Stimulated activated naive CD8-positive, alpha-beta T cell treated with anti-CD3 and anti-CD28 coated beads, Interleukin-15, Interleukin-2, amounts not matched to agents 100 U/mL and 50 U/mL, for 24 hours (primary cell): Measurements from ENCODE around the gene PTPA.

Experiments used
- ATAC-seq: fragments of 150-1000 bp; cut with Tn5 transposase; one replicate; pipeline ENCODE4 v1.10.0; 2021
- DNase-seq: peaks from one replicate; pipeline ENCODE4 v3.0.0; 2021

PTPA gene

GRCh38 chr9:129137292-129138143 lies 26.3 kb downstream of the PTPA start:
- ATAC-seq = no peak
- no peak for DNase-seq

GRCh38 chr9:129138144-129138462 lies 26.9 kb downstream of the PTPA start:
- ATAC-seq = no peak
- no peak for DNase-seq

- no peak for DNase-seq
- ATAC-seq = no peak
Measured at GRCh38 chr9:129138476-129139232, 27.4 kb downstream of the PTPA start.

GRCh38 chr9:129139233-129139992 lies 28.2 kb downstream of the PTPA start:
- peak; percentile 47 for ATAC-seq
- DNase-seq = peak; percentile 79

- peak; percentile 88 for ATAC-seq
- peak; percentile 83 for DNase-seq
Measured at GRCh38 chr9:129139993-129140396, 28.8 kb downstream of the PTPA start.

GRCh38 chr9:129140397-129141065 lies 29.3 kb downstream of the PTPA start:
- ATAC-seq = peak; percentile 7
- DNase-seq = peak; percentile 46

GRCh38 chr9:129141066-129142041 lies 30.1 kb downstream of the PTPA start:
- ATAC-seq (no peak), DNase-seq (peak; percentile 48)

GRCh38 chr9:129142138-129142935 lies 31.1 kb downstream of the PTPA start:
- ATAC-seq (no peak), DNase-seq (no peak)

- DNase-seq (peak; percentile 84), ATAC-seq (peak; percentile 20)
Measured at GRCh38 chr9:129143031-129143927, 32.1 kb downstream of the PTPA start.

- no peak for ATAC-seq
- DNase-seq = no peak
Measured at GRCh38 chr9:129145316-129145715, 34.1 kb downstream of the PTPA start.

GRCh38 chr9:129145841-129146292 lies 34.7 kb downstream of the PTPA start:
- DNase-seq = no peak

GRCh38 chr9:129146441-129146941 lies 35.3 kb downstream of the PTPA start:
- DNase-seq = no peak
- ATAC-seq = no peak

More at GRCh38 chr9:129145841-129146292, 34.7 kb downstream of the PTPA start:
- ATAC-seq = no peak

- no peak for ATAC-seq
Measured at GRCh38 chr9:129148463-129149204, 37.4 kb downstream of the PTPA start.

GRCh38 chr9:129149442-129149841 lies 38.2 kb downstream of the PTPA start:
- ATAC-seq = no peak
- no peak for DNase-seq

More at GRCh38 chr9:129148463-129149204, 37.4 kb downstream of the PTPA start:
- DNase-seq = no peak

- DNase-seq (no peak), ATAC-seq (no peak)
Measured at GRCh38 chr9:129150122-129150521, 38.9 kb downstream of the PTPA start.

- ATAC-seq (no peak), DNase-seq (no peak)
Measured at GRCh38 chr9:129150672-129151211, 39.5 kb downstream of the PTPA start.

GRCh38 chr9:129151469-129151868 lies 40.3 kb downstream of the PTPA start:
- DNase-seq (no peak), ATAC-seq (no peak)
